ENCODE data around the gene PSMD9.
"Not testable (repeated sequence)": the region's sequence is repeated elsewhere in the genome, so short reads cannot be mapped to it uniquely, and the experiment has no call there.

Gene PSMD9

GRCh38 chr12:121849665-121850064 is 38.9 kb upstream of the PSMD9 start:
- no peak overlapping the region for H3K4me3 ChIP-seq (ENCODE audit: control insufficient read depth, low read depth, low read length)
- no peak for DNase-seq (ENCODE audit: low read depth)

GRCh38 chr12:121852392-121852791 is 36.2 kb upstream of the PSMD9 start:
- peak; percentile 16 for DNase-seq (ENCODE audit: low read depth)
- H3K4me3 ChIP-seq (ENCODE audit: control insufficient read depth, low read depth, low read length) = not testable (repeated sequence)

More at GRCh38 chr12:121849665-121850064, 38.9 kb upstream of the PSMD9 start:
- no peak for TF ChIP-seq CTCF (conservative IDR thresholded peaks at IDR 0.05; ENCODE audit: control insufficient read depth, insufficient read depth, low read depth, low read length)

DNA sequence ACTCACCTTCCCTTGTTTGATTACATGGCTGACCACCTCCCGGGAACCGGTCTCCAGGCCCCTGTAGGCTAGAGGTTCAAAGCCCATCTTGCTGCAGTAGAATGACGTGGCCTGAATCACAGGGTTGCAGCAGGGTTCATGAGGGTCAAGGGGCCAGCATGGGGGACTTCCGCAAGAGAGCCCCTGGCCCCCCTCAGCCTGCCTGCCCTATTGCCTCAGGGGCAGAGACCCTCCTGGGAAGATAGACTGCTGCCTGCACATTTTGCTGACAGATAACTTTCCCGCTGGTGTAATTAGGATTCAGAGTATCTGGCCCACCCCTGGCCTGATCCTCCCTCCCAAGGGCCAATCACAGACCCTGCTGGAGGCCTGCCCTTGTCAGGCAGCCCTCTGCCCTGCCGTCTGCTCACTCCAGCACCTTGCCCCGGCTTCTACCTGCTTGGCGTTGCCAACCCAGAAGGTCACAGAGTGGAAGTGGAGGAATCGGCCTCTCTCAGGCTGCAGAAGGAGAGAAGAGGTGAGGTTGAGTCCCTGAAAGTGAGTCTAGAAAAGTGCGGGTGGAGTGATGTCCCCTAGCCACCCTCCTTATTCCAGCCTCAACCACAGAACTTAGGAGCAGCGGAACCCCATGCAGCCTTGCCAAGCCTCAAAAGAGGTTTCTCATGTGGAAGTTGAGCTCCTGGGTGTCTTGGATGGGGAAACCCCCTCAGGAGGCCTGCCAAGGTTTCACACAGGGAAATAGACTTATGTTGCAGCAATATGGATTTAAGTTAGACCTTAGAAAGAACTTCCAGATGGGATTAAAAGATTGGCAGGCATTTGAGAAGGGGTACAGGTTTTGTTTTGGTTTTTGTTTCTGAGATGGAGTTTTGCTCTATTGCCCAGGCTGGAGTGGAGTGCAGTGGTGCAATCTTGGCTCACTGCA is 31.0 kb upstream of the PSMD9 start:
- no peak for DNase-seq (ENCODE audit: low read depth)
- no peak for TF ChIP-seq CTCF (conservative IDR thresholded peaks at IDR 0.05; ENCODE audit: control insufficient read depth, insufficient read depth, low read depth, low read length)
- no peak overlapping the region for H3K4me3 ChIP-seq (ENCODE audit: control insufficient read depth, low read depth, low read length)

GRCh38 chr12:121858318-121858661 is 30.3 kb upstream of the PSMD9 start:
- TF ChIP-seq CTCF (conservative IDR thresholded peaks at IDR 0.05; ENCODE audit: control insufficient read depth, insufficient read depth, low read depth, low read length) = no peak
- DNase-seq (ENCODE audit: low read depth) = no peak
- no peak overlapping the region for H3K4me3 ChIP-seq (ENCODE audit: control insufficient read depth, low read depth, low read length)

DNA sequence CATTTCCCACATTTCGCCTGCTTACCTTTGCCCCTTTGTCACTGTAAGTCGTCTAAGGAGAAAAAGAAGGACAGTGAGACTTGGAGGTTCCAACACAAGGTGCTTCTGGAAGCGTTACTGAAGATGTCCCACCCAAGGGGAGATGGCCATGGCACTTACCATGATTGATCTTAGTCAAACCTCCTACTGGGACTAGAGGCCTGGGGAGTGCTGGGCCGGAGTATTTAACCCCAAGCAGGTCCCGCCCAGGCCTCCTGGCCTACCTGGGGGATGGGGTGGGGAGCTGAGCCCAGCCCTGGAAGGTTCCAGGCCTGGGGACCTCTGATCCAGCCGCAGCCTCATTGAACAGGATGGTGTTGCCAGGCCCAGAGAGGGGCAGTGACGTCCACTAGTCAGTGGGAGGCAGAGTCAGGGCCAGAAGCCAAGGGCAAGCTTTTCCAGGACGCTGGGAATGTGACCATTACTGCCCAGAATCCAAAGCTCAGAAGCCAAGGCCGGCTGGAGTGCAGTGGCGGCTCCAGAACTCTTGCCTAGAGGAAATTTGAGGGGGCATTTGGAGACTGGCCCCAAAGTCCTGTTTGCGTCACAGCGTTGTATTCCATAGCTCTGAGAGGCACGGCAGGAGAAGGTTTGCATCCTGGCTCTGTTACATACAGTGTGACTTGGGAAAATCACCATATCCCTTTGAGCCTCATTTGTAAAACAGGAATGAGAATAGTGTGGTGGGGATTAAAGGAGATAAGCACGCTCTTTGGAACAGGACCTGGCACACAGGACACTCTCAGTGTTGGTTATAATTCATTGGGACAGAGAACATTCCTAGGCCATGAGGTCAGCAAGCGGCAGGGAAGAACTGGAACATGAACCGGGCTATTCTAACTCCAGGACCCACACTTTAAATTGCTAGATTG is 29.7 kb upstream of the PSMD9 start, which contains the start of gene HPD:
TSS of gene HPD (minus strand) at position 198 of the 911 bp plus-strand sequence. CDS start at position 162, 36 bp downstream.
- TF ChIP-seq CTCF (conservative IDR thresholded peaks at IDR 0.05; ENCODE audit: control insufficient read depth, insufficient read depth, low read depth, low read length) = no peak
- H3K4me3 ChIP-seq (ENCODE audit: control insufficient read depth, low read depth, low read length) = no peak within 1 kb of the TSS
- DNase-seq (ENCODE audit: low read depth) = peak; percentile 90

GRCh38 chr12:121860257-121860656 is 28.3 kb upstream of the PSMD9 start:
- no peak for TF ChIP-seq CTCF (conservative IDR thresholded peaks at IDR 0.05; ENCODE audit: control insufficient read depth, insufficient read depth, low read depth, low read length)
- H3K4me3 ChIP-seq (ENCODE audit: control insufficient read depth, low read depth, low read length) = no peak overlapping the region
- DNase-seq (ENCODE audit: low read depth) = no peak

- DNase-seq (ENCODE audit: low read depth); H3K4me3 ChIP-seq (ENCODE audit: control insufficient read depth, low read depth, low read length): not testable (repeated sequence)
These were observed 27.9 kb upstream of the PSMD9 start for GRCh38 chr12:121860699-121861098.

Measured in fibroblast of mammary gland (primary cell).